ENCODE data around the gene AMPD1. TPM values are rescaled to one million over a fixed set of nuclear protein-coding genes. Genes with fewer than 3 reads are reported as not detected.
A peak's percentile ranks its signal among the peaks of the same experiment; 100 is the strongest.

AMPD1 gene
- total RNA-seq, 1 experiment from 2014 or later, result not detected

GRCh38 chr1:114700036-114700600, 4.8 kb upstream of the AMPD1 start:
- no peak for DNase-seq (ENCODE audit: low spot score)

GRCh38 chr1:114696810-114697209, 1.5 kb upstream of the AMPD1 start:
- no peak for DNase-seq (ENCODE audit: low spot score)

GRCh38 chr1:114694540-114695310, 621 bp downstream of the AMPD1 start:
- no peak for DNase-seq (ENCODE audit: low spot score)

- DNase-seq (ENCODE audit: low spot score), result no peak
These were observed 2.4 kb downstream of the AMPD1 start for GRCh38 chr1:114692947-114693346.

- no peak for DNase-seq (ENCODE audit: low spot score)
These were observed 4.3 kb downstream of the AMPD1 start for GRCh38 chr1:114691061-114691460.

GRCh38 chr1:114690148-114690547, 5.2 kb downstream of the AMPD1 start:
- DNase-seq (ENCODE audit: low spot score), result no peak

GRCh38 chr1:114688526-114688925, 6.8 kb downstream of the AMPD1 start:
- DNase-seq (ENCODE audit: low spot score), result no peak

GRCh38 chr1:114685851-114686250, 9.5 kb downstream of the AMPD1 start:
- DNase-seq (ENCODE audit: low spot score), result no peak

GRCh38 chr1:114677691-114678090, 17.7 kb downstream of the AMPD1 start:
- no peak for DNase-seq (ENCODE audit: low spot score)

- DNase-seq (ENCODE audit: low spot score), result no peak
These were observed 19.2 kb downstream of the AMPD1 start for GRCh38 chr1:114676115-114676514.

GRCh38 chr1:114671939-114672275, 23.4 kb downstream of the AMPD1 start:
- DNase-seq (ENCODE audit: low spot score), result no peak

GRCh38 chr1:114671011-114671938, 24.1 kb downstream of the AMPD1 start:
- no peak for DNase-seq (ENCODE audit: low spot score)

- peak; percentile 62 for DNase-seq (ENCODE audit: low spot score)
These were observed 25.0 kb downstream of the AMPD1 start for GRCh38 chr1:114670083-114671010.

- no peak for DNase-seq (ENCODE audit: low spot score)
These were observed 25.7 kb downstream of the AMPD1 start, which contains the start of gene DENND2C for GRCh38 chr1:114669562-114670082. Gene DENND2C (minus strand): TSS chr1:114670049. CDS start chr1:114625984, 44,065 bp downstream.

GRCh38 chr1:114668784-114669561, 26.4 kb downstream of the AMPD1 start:
- peak; percentile 1 for DNase-seq (ENCODE audit: low spot score)

- no peak for DNase-seq (ENCODE audit: low spot score)
These were observed 27.0 kb downstream of the AMPD1 start for GRCh38 chr1:114668373-114668772.

- no peak for DNase-seq (ENCODE audit: low spot score)
These were observed 28.4 kb downstream of the AMPD1 start for GRCh38 chr1:114666954-114667353.

- no peak for DNase-seq (ENCODE audit: low spot score)
These were observed 35.1 kb downstream of the AMPD1 start for GRCh38 chr1:114660238-114660637.

GRCh38 chr1:114651893-114652292, 43.5 kb downstream of the AMPD1 start:
- no peak for DNase-seq (ENCODE audit: low spot score)

GRCh38 chr1:114648503-114648902, 46.8 kb downstream of the AMPD1 start:
- DNase-seq (ENCODE audit: low spot score), result no peak
